K562 (cell line): Measurements from ENCODE around the gene KLF5. TPM values are rescaled to one million over a fixed set of nuclear protein-coding genes. Genes with fewer than 3 reads are reported as not detected.

Experiments used
- ATAC-seq: fragments of 200-7000 bp; cut with Tn5 transposase; 3 replicates; pipeline ENCODE4 v1.9.1; 2020; ENCODE audit warnings: moderate library complexity
- BruUV-seq: library from RNA; stranded (reverse); fragments of 400-500 nt; replicated peaks from 2 replicates; lab custom pipeline; 2021; lab: Mats Ljungman, UMichigan
- CTCF ChIA-PET: fragments of 300-600 bp; formaldehyde crosslinking; extraction: SDS; loops from one replicate; lab custom pipeline; 2021; ENCODE audit warnings: low intra/inter-chr PET ratio; lab: Yijun Ruan, JAX
- POLR2A ChIA-PET: fragments of 300-600, 350-650 bp; sonication (Branson Sonifier 250); formaldehyde crosslinking; extraction: SDS; loops from one replicate; lab custom pipeline; 2021; ENCODE audit warnings: antibody characterized with exemption, inconsistent platforms; lab: Yijun Ruan, JAX
- DNase-seq, 4 experiments: peaks; one replicate each; pipeline versions ENCODE4 v3.0.0 to v3.0.0-alpha.2; 2011 to 2018; ENCODE audit warnings: low spot score in 3 of 4, mixed read lengths in 3 of 4; ENCODE audit errors: extremely low read depth in 1 of 4
- FAIRE-seq: peaks from 2 replicates; lab custom pipeline; 2011; peaks lifted over from hg19 to GRCh38; lab: Jason Lieb, UNC
- H2AFZ ChIP-seq: 2 replicates; pipeline ENCODE4 v1.6.0; 2011; ENCODE audit warnings: low read depth, low read length, control low read depth, inconsistent platforms
- H3K27ac ChIP-seq: fragments of 200-600 bp; 3 replicates; pipeline ENCODE4 v1.8.0; 2011; ENCODE audit warnings: low read depth, mild to moderate bottlenecking, control low read depth, inconsistent platforms, low read length, moderate library complexity, mixed read lengths; ENCODE audit errors: extremely low read depth
- H3K27me3 ChIP-seq, 2 experiments: fragments of 300-600 bp in 1 of 2; 2 replicates in 1 of 2; 3 replicates in 1 of 2; pipeline versions ENCODE4 v1.6.0 to v1.8.0; 2011; ENCODE audit warnings: inconsistent platforms in 2 of 2, low read length in 2 of 2, mild to moderate bottlenecking in 1 of 2, mixed read lengths in 1 of 2, moderate library complexity in 1 of 2; ENCODE audit not compliant: control insufficient read depth in 2 of 2, insufficient read depth in 2 of 2
- H3K36me3 ChIP-seq: fragments of 300-600 bp; 3 replicates; pipeline ENCODE4 v1.8.0; 2011; ENCODE audit warnings: mild to moderate bottlenecking, low read length, inconsistent platforms; ENCODE audit not compliant: control insufficient read depth, insufficient read depth
- H3K4me1 ChIP-seq, 2 experiments: fragments of 200-600 bp in 1 of 2; replicated peaks in 1 of 2; 2 replicates in 1 of 2; 3 replicates in 1 of 2; pipeline versions ENCODE4 v1.5.1 to v1.8.0; 2011; ENCODE audit warnings: inconsistent platforms in 2 of 2, low read length in 2 of 2, mild to moderate bottlenecking in 1 of 2, mixed read lengths in 1 of 2, moderate library complexity in 1 of 2; ENCODE audit not compliant: control insufficient read depth in 2 of 2, insufficient read depth in 2 of 2
- H3K4me2 ChIP-seq: 2 replicates; pipeline ENCODE4 v1.6.1; 2011; ENCODE audit warnings: low read length, control low read depth, inconsistent platforms, mixed read lengths; ENCODE audit not compliant: insufficient read depth
- H3K4me3 ChIP-seq: fragments of 200-600 bp; sonication (generic), shearing (Covaris generic); 2 replicates; pipeline ENCODE4 v1.5.1; 2016; ENCODE audit warnings: control low read depth, inconsistent platforms
- H3K79me2 ChIP-seq: fragments of 200-600 bp; 3 replicates; pipeline ENCODE4 v1.8.0; 2011; ENCODE audit warnings: low read length, inconsistent platforms; ENCODE audit not compliant: control insufficient read depth, insufficient read depth
- H3K9ac ChIP-seq, 2 experiments: 2 replicates each; pipeline versions ENCODE4 v1.6.0 to v1.6.1; 2011; ENCODE audit warnings: low read depth in 2 of 2, low read length in 2 of 2, control low read depth in 1 of 2, inconsistent platforms in 1 of 2, mild to moderate bottlenecking in 1 of 2, mixed read lengths in 1 of 2; ENCODE audit not compliant: insufficient read depth in 1 of 2
- H3K9me1 ChIP-seq: one replicate; pipeline ENCODE4 v1.6.0; 2011; ENCODE audit warnings: inconsistent platforms, mild to moderate bottlenecking, low read length, moderate library complexity; ENCODE audit not compliant: control insufficient read depth, insufficient read depth
- H3K9me3 ChIP-seq: replicated peaks from 2 replicates; pipeline ENCODE4 v1.5.1; 2011; ENCODE audit warnings: low read depth, low read length, inconsistent platforms; ENCODE audit not compliant: control insufficient read depth, insufficient read depth
- H4K20me1 ChIP-seq: replicated peaks from 2 replicates; pipeline ENCODE4 v1.6.1; 2011; ENCODE audit warnings: low read length, inconsistent platforms, mixed read lengths; ENCODE audit not compliant: control insufficient read depth, insufficient read depth
- NFRKB ChIP-seq: fragments of 450-650 bp; IDR thresholded peaks from 2 replicates; pipeline ENCODE4 v1.6.1; 2016; ENCODE audit warnings: low read depth
- RUNX1 ChIP-seq: sonication (generic); IDR thresholded peaks from 2 replicates; pipeline ENCODE4 v1.6.1; 2016; ENCODE audit warnings: antibody characterized with exemption, low read depth
- TBL1XR1 ChIP-seq, 2 experiments: IDR thresholded peaks; 2 replicates each; pipeline ENCODE4 v1.6.1; 2012; ENCODE audit warnings: improper control_type of control experiment in 2 of 2, low read length in 2 of 2, mild to moderate bottlenecking in 1 of 2
- UBTF ChIP-seq, 2 experiments: IDR thresholded peaks; 2 replicates each; pipeline ENCODE4 v1.6.1; 2012; ENCODE audit warnings: improper control_type of control experiment in 2 of 2, low read depth in 2 of 2, low read length in 2 of 2, borderline replicate concordance in 1 of 2
- XRCC5 ChIP-seq: fragments of 200-400 bp; formaldehyde crosslinking; IDR thresholded peaks from 2 replicates; pipeline ENCODE4 v1.6.1; 2017; ENCODE audit warnings: low read depth, mild to moderate bottlenecking, low read length
- WGBS: fragments of 100-300 bp; shearing (Covaris generic); methylation state at CpG from one replicate; pipeline ENCODE4 v1.1.6; 2016; ENCODE audit warnings: low coverage, mixed read lengths; ENCODE audit not compliant: insufficient coverage; ENCODE audit errors: missing lambda C conversion rate; 5-methylcytosine and 5-hydroxymethylcytosine counted together
- in situ Hi-C: fragments of 300-500 bp; cut with MboI; formaldehyde crosslinking; loops from 4 replicates; pipeline ENCODE4 v1.15.0; 2018; ENCODE audit warnings: inconsistent platforms, mixed read lengths
- intact Hi-C: fragments of 100-400 bp; cut with micrococcal nuclease; formaldehyde crosslinking; loops from 2 replicates; pipeline ENCODE4 v1.14.2; 2022
- polyA plus RNA-seq, 8 experiments: library from polyadenylated mRNA; depleted of rRNA in 4 of 8; stranded (reverse) in 5 of 8; unstranded in 3 of 8; fragments of >200 nt; fragmentation: Nextera tagmentation in 2 of 8; fragmentation: Illumina TruSeq in 1 of 8; extraction: Ambion mirVana in 2 of 8; extraction: Trizol in 1 of 8; gene quantifications; 2 replicates each; pipeline versions ENCODE4 v1.2.1 to v1.2.3, GENCODE V29; 2011 to 2014; ENCODE audit warnings: inconsistent platforms in 1 of 8, missing spikeins in 1 of 8
- total RNA-seq, 7 experiments: library from RNA; depleted of rRNA in 6 of 7; stranded (reverse); fragments of >200 nt in 6 of 7; fragmentation: Illumina TruSeq in 2 of 7; extraction: Trizol in 2 of 7; gene quantifications; 2 replicates each; pipeline versions ENCODE4 v1.2.1 to v1.2.3, GENCODE V29; 2011 to 2021; ENCODE audit warnings: low replicate concordance in 1 of 7

Gene KLF5
- total and polyA plus RNA-seq, 9 of the 15 experiments (the other 6 are each of a cell fraction or from before 2014, with no cell fraction given), result 0.17 to 1.0 (median 0.36) TPM

GRCh38 chr13:73065036-73065435 is 6.2 kb downstream of the KLF5 start:
- FAIRE-seq (no peak), ATAC-seq (no peak), DNase-seq (no peak)
- peaks cover 0 to 5% of the 10 kb centered on the region in 2 experiments; a peak in 1 of 5 replicates for H3K27me3 ChIP-seq
- POLR2A ChIA-PET, result no interaction called here
- no TSS peak for BruUV-seq
- no peak overlapping the region for H3K4me2 ChIP-seq
- intact Hi-C loops, result no loop called here
- in situ Hi-C loops, result no loop called here
- H3K9me3 ChIP-seq, result no peaks in the 10 kb centered on the region; the same call in 1 of the 2 replicates
- no peaks in the 10 kb centered on the region for H3K79me2 ChIP-seq
- no peaks in the 10 kb centered on the region; a peak in 1 of 5 replicates for H3K4me1 ChIP-seq
- H4K20me1 ChIP-seq, result no peaks in the 10 kb centered on the region
- H2AFZ ChIP-seq, result no peak overlapping the region
- H3K27ac ChIP-seq, result no peak overlapping the region
- H3K36me3 ChIP-seq, result no peaks in the 10 kb centered on the region
- no peaks in the 10 kb centered on the region for H3K9me1 ChIP-seq
- no peak overlapping the region for H3K9ac ChIP-seq
- CTCF ChIA-PET, result no interaction called here
- H3K4me3 ChIP-seq, result no peak overlapping the region
- no peak for TF ChIP-seq TBL1XR1 (IDR thresholded peaks at IDR 0.05; ENCODE audit: low read length in 2 of 2)
- no peak for TF ChIP-seq RUNX1
- no peak for TF ChIP-seq UBTF (IDR thresholded peaks at IDR 0.05; ENCODE audit: borderline replicate concordance in 1 of 2, low read depth in 2 of 2, low read length in 2 of 2)
- TF ChIP-seq XRCC5, result no peak
- TF ChIP-seq NFRKB, result no peak
- 13% methylated on average over 2 of the region's 2 CpGs for WGBS
